GM12878 (cell line): Measurements from ENCODE around the gene OSBP. TPM values are rescaled to one million over a fixed set of nuclear protein-coding genes. Genes with fewer than 3 reads are reported as not detected.
A peak's percentile ranks its signal among the peaks of the same experiment; 100 is the strongest.

Experiments used
- BCL11A ChIP-seq: IDR thresholded peaks from 2 replicates; pipeline ENCODE4 v1.6.1; 2011; ENCODE audit warnings: low read depth, low read length
- CEBPB ChIP-seq, 2 experiments: fragments of 150-350 bp in 1 of 2; IDR thresholded peaks; 2 replicates each; pipeline ENCODE4 v1.6.1; 2012 to 2014; ENCODE audit warnings: low read depth in 2 of 2, low read length in 2 of 2, borderline replicate concordance in 1 of 2, inconsistent platforms in 1 of 2
- E2F4 ChIP-seq: IDR thresholded peaks from 2 replicates; pipeline ENCODE4 v1.6.1; 2012; ENCODE audit warnings: low read depth, low read length, improper control_type of control experiment
- FOXM1 ChIP-seq: IDR thresholded peaks from 2 replicates; pipeline ENCODE4 v1.6.1; 2012; ENCODE audit warnings: low read depth, mild to moderate bottlenecking, inconsistent platforms, low read length, moderate library complexity
- HCFC1 ChIP-seq: fragments of 150-350 bp; IDR thresholded peaks from 2 replicates; pipeline ENCODE4 v1.6.1; 2014; ENCODE audit warnings: low read length
- HDAC2 ChIP-seq: fragments of 200-600 bp; sonication (generic); IDR thresholded peaks from 2 replicates; pipeline ENCODE4 v1.6.1; 2017
- JUND ChIP-seq: IDR thresholded peaks from 2 replicates; pipeline ENCODE4 v1.6.1; 2012; ENCODE audit warnings: low read depth, mild to moderate bottlenecking, low read length, improper control_type of control experiment, moderate library complexity
- MLLT1 ChIP-seq: fragments of 450-650 bp; IDR thresholded peaks from 2 replicates; pipeline ENCODE4 v1.6.1; 2016; ENCODE audit warnings: mild to moderate bottlenecking
- MYC ChIP-seq: IDR thresholded peaks from 2 replicates; pipeline ENCODE4 v1.6.1; 2011; ENCODE audit warnings: mild to moderate bottlenecking, low read length, moderate library complexity, inconsistent platforms; ENCODE audit not compliant: insufficient read depth, insufficient replicate concordance, insufficient read length, severe bottlenecking
- NBN ChIP-seq: fragments of 450-650 bp; IDR thresholded peaks from 2 replicates; pipeline ENCODE4 v1.6.1; 2016
- PAX5 ChIP-seq: IDR thresholded peaks from 2 replicates; pipeline ENCODE4 v1.6.1; 2011; ENCODE audit warnings: low read depth, low read length, borderline replicate concordance
- POLR2AphosphoS5 ChIP-seq: IDR thresholded peaks from 2 replicates; pipeline ENCODE4 v1.6.1; 2011; ENCODE audit warnings: mild to moderate bottlenecking, low read length, inconsistent platforms
- RAD21 ChIP-seq: IDR thresholded peaks from 2 replicates; pipeline ENCODE4 v1.6.1; 2011; ENCODE audit warnings: mild to moderate bottlenecking, low read depth, low read length, moderate library complexity; ENCODE audit not compliant: insufficient read depth
- REST ChIP-seq: IDR thresholded peaks from 2 replicates; pipeline ENCODE4 v1.6.1; 2012; ENCODE audit warnings: mild to moderate bottlenecking, low read depth, low read length
- RFX5 ChIP-seq: IDR thresholded peaks from 2 replicates; pipeline ENCODE4 v1.6.1; 2011; ENCODE audit warnings: low read depth, low read length, improper control_type of control experiment
- SMC3 ChIP-seq: IDR thresholded peaks from 2 replicates; pipeline ENCODE4 v1.6.1; 2011; ENCODE audit warnings: low read length, improper control_type of control experiment, borderline replicate concordance
- SP1 ChIP-seq: IDR thresholded peaks from one replicate; pipeline ENCODE4 v1.6.1; 2011; ENCODE audit warnings: low read depth, low read length
- SUPT20H ChIP-seq: IDR thresholded peaks from 2 replicates; pipeline ENCODE4 v1.6.1; 2011; ENCODE audit warnings: low read depth, mild to moderate bottlenecking, low read length, moderate library complexity, borderline replicate concordance; ENCODE audit not compliant: control insufficient read depth
- YY1 ChIP-seq: IDR thresholded peaks from 2 replicates; pipeline ENCODE4 v1.6.1; 2011; ENCODE audit warnings: low read depth, mild to moderate bottlenecking, low read length
- ZBED1 ChIP-seq: IDR thresholded peaks from 2 replicates; pipeline ENCODE4 v1.6.1; 2016; ENCODE audit warnings: borderline replicate concordance
- ZNF687 ChIP-seq: fragments of 450-650 bp; IDR thresholded peaks from 2 replicates; pipeline ENCODE4 v1.6.1; 2017; ENCODE audit warnings: mild to moderate bottlenecking, moderate library complexity
- polyA plus RNA-seq, 11 experiments: library from polyadenylated mRNA; depleted of rRNA in 4 of 11; unstranded in 6 of 11; stranded (reverse) in 5 of 11; fragments of >200 nt; fragmentation: Nextera tagmentation in 4 of 11; fragmentation: Illumina TruSeq in 1 of 11; extraction: Ambion mirVana in 4 of 11; extraction: Trizol in 1 of 11; gene quantifications; 1 replicate in 1 of 11; 2 replicates in 10 of 11; pipeline versions ENCODE4 v1.2.1 to v1.2.3, GENCODE V29; 2011 to 2016; ENCODE audit warnings: inconsistent platforms in 2 of 11, missing spikeins in 2 of 11, low read depth in 1 of 11
- total RNA-seq, 4 experiments: library from RNA; depleted of rRNA in 3 of 4; stranded (reverse); fragments of >200 nt in 3 of 4; fragmentation: Illumina TruSeq in 1 of 4; extraction: Trizol in 1 of 4; gene quantifications; 2 replicates each; pipeline versions ENCODE4 v1.2.1 to v1.2.3, GENCODE V29; 2013 to 2021

OSBP gene
- total and polyA plus RNA-seq, 10 of the 15 experiments (the other 5 are each of a cell fraction or from before 2014, with no cell fraction given): 5.9 to 41.2 (median 21.7) TPM

- TF ChIP-seq POLR2AphosphoS5 (no peak), JUND (no peak), ZBED1 (no peak), E2F4 (no peak), MYC (no peak), SUPT20H (no peak), RAD21 (no peak), PAX5 (no peak), SMC3 (no peak), REST (0 out of 2 replicates have a peak, but pooled peaks have one; percentile 5), RFX5 (no peak), FOXM1 (no peak), ZNF687 (peak; percentile 32; the same call in 1 of the 2 replicates), SP1 (no peak), NBN (no peak), MLLT1 (no peak), YY1 (peak; percentile 48; the same call in 1 of the 2 replicates), CEBPB (IDR thresholded peaks at IDR 0.05; ENCODE audit: borderline replicate concordance in 1 of 2, low read depth in 2 of 2, low read length in 2 of 2) (no peak), BCL11A (no peak), HDAC2 (no peak), HCFC1 (no peak)
These were observed 59.3 kb downstream of the OSBP start (continued) for GRCh38 chr11:59556115-59556916.
